Small intestine (tissue), 7 donors: Measurements from ENCODE around the gene NAALADL2. TPM values are rescaled to one million over a fixed set of nuclear protein-coding genes. Genes with fewer than 3 reads are reported as not detected.
A peak's percentile ranks its signal among the peaks of the same experiment; 100 is the strongest.

Experiments
- DNase-seq, 2 donors: peaks; one replicate each; pipeline versions ENCODE4 v3.0.0 to v3.0.0-alpha.2; 2013
- FAIRE-seq: peaks from 2 replicates; lab custom pipeline; 2012; peaks lifted over from hg19 to GRCh38; lab: Jason Lieb, UNC
- H3K27ac ChIP-seq, 3 donors: one replicate each; pipeline ENCODE4 v1.5.1; 2013; ENCODE audit warnings: low read length in 2 of 3, mild to moderate bottlenecking in 2 of 3, control low read depth in 1 of 3, inconsistent platforms in 1 of 3, low read depth in 1 of 3, moderate library complexity in 1 of 3
- H3K27me3 ChIP-seq, 3 donors: one replicate each; pipeline ENCODE4 v1.6.1; 2013; ENCODE audit warnings: low read length in 3 of 3, inconsistent platforms in 1 of 3; ENCODE audit not compliant: control insufficient read depth in 3 of 3, insufficient read depth in 3 of 3
- H3K36me3 ChIP-seq, 3 donors: one replicate each; pipeline ENCODE4 v1.6.1; 2013; ENCODE audit warnings: low read length in 3 of 3, inconsistent platforms in 1 of 3, low read depth in 1 of 3, mild to moderate bottlenecking in 1 of 3, moderate library complexity in 1 of 3; ENCODE audit not compliant: control insufficient read depth in 3 of 3, insufficient read depth in 2 of 3
- H3K4me1 ChIP-seq, 3 donors: one replicate each; pipeline ENCODE4 v1.6.1; 2013; ENCODE audit warnings: low read length in 2 of 3, inconsistent platforms in 1 of 3, low read depth in 1 of 3, mild to moderate bottlenecking in 1 of 3, moderate library complexity in 1 of 3; ENCODE audit not compliant: control insufficient read depth in 3 of 3, insufficient read depth in 2 of 3
- H3K4me3 ChIP-seq, 3 donors: one replicate each; pipeline ENCODE4 v1.5.1; 2013; ENCODE audit warnings: low read length in 3 of 3, control low read depth in 1 of 3, inconsistent platforms in 1 of 3, low read depth in 1 of 3, mild to moderate bottlenecking in 1 of 3, moderate library complexity in 1 of 3
- H3K9me3 ChIP-seq, 2 donors: one replicate each; pipeline ENCODE4 v1.6.1; 2013; ENCODE audit warnings: low read depth in 1 of 2, low read length in 1 of 2; ENCODE audit not compliant: control insufficient read depth in 2 of 2, insufficient read depth in 1 of 2
- WGBS, 3 donors: extraction: QIAGEN DNeasy Blood & Tissue Kit; methylation state at CpG; one replicate each; pipeline ENCODE4 v1.1.7; 2013; 5-methylcytosine and 5-hydroxymethylcytosine counted together
- polyA plus RNA-seq, 4 donors: library from polyadenylated mRNA; stranded (reverse) in 3 of 4; unstranded in 1 of 4; fragments of 200-250 nt in 3 of 4; fragments of 120-200 nt in 1 of 4; gene quantifications; one replicate each; pipeline versions ENCODE4 v1.2.1 to v1.2.3, GENCODE V29; 2013
- donor health status: healthy with polysubstance abuse.
- donor health status: control.
- donor health status: control.
- donor health status: Bipolar disorder and iron deficiency.
- donor health status: healthy.

Gene NAALADL2
- polyA plus RNA-seq, 4 donors: 0.22 to 7.8 (median 0.70) TPM

GRCh38 chr3:175340338-175341015 lies 481.3 kb downstream of the NAALADL2 start:
- Histone ChIP-seq H3K4me3 (no peak overlapping the region), H3K36me3 (no peaks in the 10 kb centered on the region), H3K27ac (no peak overlapping the region), H3K27me3 (no peaks in the 10 kb centered on the region), H3K9me3 (no peaks in the 10 kb centered on the region), H3K4me1 (peaks cover 0 to 3% (median 0%) of the 10 kb centered on the region in 3 donors)
- no peak for FAIRE-seq
- no peak for DNase-seq
- 73 to 83% (median 79%) methylated on average over 2 of the region's 2 CpGs for WGBS, 3 donors

DNA sequence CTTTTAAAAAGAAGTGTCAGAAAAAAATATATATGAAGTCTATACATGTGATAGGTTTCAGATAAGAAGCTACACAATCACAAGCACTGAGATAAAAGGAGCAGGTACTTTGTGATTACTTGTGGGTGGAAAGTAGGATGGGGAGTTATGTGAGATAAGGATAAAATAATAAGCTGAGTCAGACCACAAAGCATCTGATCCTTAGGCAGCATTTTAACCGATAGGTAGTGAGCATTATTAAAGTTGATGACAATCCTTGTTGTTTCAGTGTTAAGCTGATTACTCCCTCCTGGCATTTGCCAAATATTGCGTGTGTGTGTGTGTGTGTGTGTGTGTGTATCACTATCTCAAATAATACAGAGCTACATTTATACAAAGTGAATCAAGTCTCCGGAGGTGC lies 483.1 kb downstream of the NAALADL2 start:
- FAIRE-seq: no peak
- Histone ChIP-seq H3K27me3 (no peaks in the 10 kb centered on the region), H3K4me1 (no peaks in the 10 kb centered on the region), H3K9me3 (no peaks in the 10 kb centered on the region), H3K36me3 (no peaks in the 10 kb centered on the region), H3K4me3 (no peak overlapping the region), H3K27ac (no peak overlapping the region)
- WGBS, 3 donors: 25 to 66% (median 46%) methylated on average over 3 of the region's 3 CpGs
- peak in 1 of 2 donors; percentile 32 for DNase-seq

DNA sequence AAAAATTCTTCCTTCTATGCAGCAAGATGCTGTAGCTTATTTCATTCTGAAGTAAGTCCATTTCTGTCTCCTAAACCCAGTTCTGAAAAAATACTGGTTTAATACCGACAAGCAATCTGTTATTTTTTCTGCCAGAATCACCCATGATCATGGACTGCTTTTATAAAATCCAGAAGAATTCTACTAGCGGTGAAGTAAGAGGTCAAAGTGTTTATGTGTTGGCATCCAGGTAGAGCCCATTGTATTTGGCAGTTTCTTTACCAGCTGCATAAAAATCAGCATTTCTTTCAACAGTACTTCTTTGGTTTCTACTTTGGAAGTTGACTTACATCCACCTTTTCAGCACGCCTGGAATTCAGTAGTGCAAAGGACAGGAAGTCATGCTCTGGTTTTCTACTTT lies 484.8 kb downstream of the NAALADL2 start:
- no peak for FAIRE-seq
- H3K4me3 ChIP-seq: no peak overlapping the region
- WGBS, 3 donors: 47 to 85% (median 62%) methylated on average over 3 of the region's 3 CpGs

DNA sequence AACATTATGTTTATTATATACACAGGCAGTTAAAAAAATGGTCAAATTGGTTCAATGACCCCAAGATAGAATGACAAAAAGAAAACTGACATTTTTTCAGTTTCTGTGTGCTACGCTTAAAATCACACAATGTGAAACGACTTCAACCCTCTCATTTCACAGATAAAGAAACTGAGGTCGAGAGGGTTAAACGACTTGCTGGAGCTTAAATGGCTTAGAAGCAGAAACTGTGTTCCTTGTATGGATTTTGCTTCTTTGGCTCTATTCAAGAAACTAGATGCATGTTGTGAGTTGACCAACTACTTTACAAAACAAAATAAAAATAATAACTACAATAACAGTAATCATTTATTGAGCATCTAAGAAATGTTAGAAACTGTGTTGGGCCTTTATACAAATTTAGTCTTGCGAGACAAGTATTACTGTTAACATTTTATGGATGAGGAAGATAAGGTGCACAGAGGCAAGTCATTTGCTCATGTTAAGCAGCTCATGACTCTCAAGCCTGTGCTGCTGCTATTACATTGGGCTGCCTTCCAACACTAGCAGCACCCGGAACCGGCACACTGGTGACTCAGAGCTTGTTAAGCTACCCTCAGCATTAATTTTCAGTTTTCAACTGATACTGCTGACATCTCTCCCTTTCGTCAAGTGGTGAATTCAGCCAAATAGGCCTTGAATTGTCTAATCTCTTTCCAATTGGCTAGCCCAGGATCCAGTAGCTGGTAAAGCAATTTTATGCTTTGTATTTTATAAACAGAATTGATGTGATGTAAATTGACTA lies 487.6 kb downstream of the NAALADL2 start:
- H3K4me1 ChIP-seq: no peaks in the 10 kb centered on the region
- DNase-seq (peak in 1 of 2 donors; percentile 79), FAIRE-seq (no peak)
- no peak overlapping the region for H3K4me3 ChIP-seq
- no peaks in the 10 kb centered on the region for H3K9me3 ChIP-seq
- no peak overlapping the region for H3K27ac ChIP-seq
- H3K27me3 ChIP-seq: no peaks in the 10 kb centered on the region
- WGBS, 3 donors: 33 to 65% (median 43%) methylated on average over 8 of the region's 8 CpGs
- no peaks in the 10 kb centered on the region for H3K36me3 ChIP-seq

More for the DNA sequence above, 484.8 kb downstream of the NAALADL2 start:
- Histone ChIP-seq H3K27me3 (no peaks in the 10 kb centered on the region), H3K27ac (no peak overlapping the region), H3K9me3 (no peaks in the 10 kb centered on the region), H3K36me3 (no peaks in the 10 kb centered on the region), H3K4me1 (no peaks in the 10 kb centered on the region)
- no peak for DNase-seq

- Histone ChIP-seq H3K36me3 (no peaks in the 10 kb centered on the region), H3K9me3 (no peaks in the 10 kb centered on the region), H3K27me3 (no peaks in the 10 kb centered on the region), H3K4me3 (no peak overlapping the region), H3K4me1 (no peaks in the 10 kb centered on the region), H3K27ac (no peak overlapping the region)
- WGBS, 3 donors: 86 to 92% (median 90%) methylated on average over 2 of the region's 2 CpGs
- FAIRE-seq: no peak
- no peak for DNase-seq
Observed at GRCh38 chr3:175349168-175349567, 490.0 kb downstream of the NAALADL2 start.

GRCh38 chr3:175355801-175356335 lies 496.7 kb downstream of the NAALADL2 start:
- no peak for FAIRE-seq
- Histone ChIP-seq H3K9me3 (no peaks in the 10 kb centered on the region), H3K36me3 (no peaks in the 10 kb centered on the region), H3K27me3 (no peaks in the 10 kb centered on the region), H3K4me3 (no peak overlapping the region), H3K4me1 (no peaks in the 10 kb centered on the region), H3K27ac (no peak overlapping the region)
- no peak for DNase-seq
- WGBS, 3 donors: 84 to 91% (median 87%) methylated on average over 3 of the region's 3 CpGs

GRCh38 chr3:175356899-175357324 lies 497.8 kb downstream of the NAALADL2 start:
- Histone ChIP-seq H3K4me3 (no peak overlapping the region), H3K27me3 (no peaks in the 10 kb centered on the region), H3K4me1 (no peaks in the 10 kb centered on the region), H3K9me3 (no peaks in the 10 kb centered on the region), H3K36me3 (no peaks in the 10 kb centered on the region), H3K27ac (no peak overlapping the region)
- FAIRE-seq (no peak), DNase-seq (no peak)
- WGBS, 3 donors: 61 to 91% (median 64%) methylated on average over 3 of the region's 3 CpGs

GRCh38 chr3:175357758-175358157 lies 498.6 kb downstream of the NAALADL2 start:
- H3K4me3 ChIP-seq: no peak overlapping the region
- no peaks in the 10 kb centered on the region for H3K27me3 ChIP-seq
- H3K9me3 ChIP-seq: no peaks in the 10 kb centered on the region
- H3K36me3 ChIP-seq: no peaks in the 10 kb centered on the region
- 85 to 94% (median 93%) methylated on average over 1 of the region's 1 CpG for WGBS, 3 donors
- no peaks in the 10 kb centered on the region for H3K4me1 ChIP-seq
- DNase-seq (no peak), FAIRE-seq (no peak)
- no peak overlapping the region for H3K27ac ChIP-seq
